B cell (primary cell): ENCODE data around the gene SYTL2. TPM values are rescaled to one million over a fixed set of nuclear protein-coding genes. Genes with fewer than 3 reads are reported as not detected.

ENCODE experiments used
- ATAC-seq: fragments of 200-7000 bp; cut with Tn5 transposase; one replicate; pipeline ENCODE4 v1.10.0; 2021; ENCODE audit warnings: low read depth, mild to moderate bottlenecking, moderate number of reproducible peaks, moderate library complexity
- CTCF ChIA-PET: fragments of 350-600 bp; sonication (Branson Sonifier 250); formaldehyde crosslinking; loops from one replicate; lab custom pipeline; 2021; ENCODE audit warnings: antibody characterized with exemption, inconsistent platforms; lab: Charles Lee
- POLR2A ChIA-PET: fragments of 350-600 bp; sonication (Branson Sonifier 250); formaldehyde crosslinking; loops from one replicate; lab custom pipeline; 2021; ENCODE audit warnings: antibody characterized with exemption; lab: Charles Lee
- DNase-seq: peaks from one replicate; pipeline ENCODE4 v3.0.0; 2013
- H2AFZ ChIP-seq: 2 replicates; pipeline ENCODE4 v1.6.1; 2012; ENCODE audit warnings: mild to moderate bottlenecking, low read depth, low read length; ENCODE audit not compliant: insufficient read depth, poor library complexity, severe bottlenecking
- H3K27ac ChIP-seq, 2 donors: 1 replicate in 1 of 2; 2 replicates in 1 of 2; pipeline ENCODE4 v1.5.1; 2012 to 2013; ENCODE audit warnings: low read length in 2 of 2, mild to moderate bottlenecking in 2 of 2, moderate library complexity in 1 of 2
- H3K27me3 ChIP-seq, 4 experiments: fragments of 200-600 bp in 1 of 4; sonication (generic) in 1 of 4; replicated peaks in 1 of 4; 1 replicate in 2 of 4; 2 replicates in 2 of 4; pipeline versions ENCODE4 v1.6.1 to v1.7.0; 2013 to 2016; ENCODE audit warnings: low read length in 3 of 4, mild to moderate bottlenecking in 2 of 4, mixed read lengths in 1 of 4, moderate library complexity in 1 of 4; ENCODE audit not compliant: insufficient read depth in 4 of 4, control insufficient read depth in 3 of 4; ENCODE audit errors: control extremely low read depth in 1 of 4
- H3K36me3 ChIP-seq, 2 experiments: replicated peaks in 1 of 2; 1 replicate in 1 of 2; 2 replicates in 1 of 2; pipeline versions ENCODE4 v1.6.1 to v1.7.1; 2013; ENCODE audit warnings: low read length in 1 of 2; ENCODE audit not compliant: insufficient read depth in 2 of 2, control insufficient read depth in 1 of 2; ENCODE audit errors: control extremely low read depth in 1 of 2, extremely low read depth in 1 of 2
- H3K4me1 ChIP-seq, 2 donors: fragments of 200-600 bp in 1 of 2; sonication (generic) in 1 of 2; 1 replicate in 1 of 2; 2 replicates in 1 of 2; pipeline versions ENCODE4 v1.5.1 to v1.6.1; 2013 to 2017; ENCODE audit warnings: low read length in 2 of 2; ENCODE audit not compliant: control insufficient read depth in 2 of 2, insufficient read depth in 2 of 2
- H3K4me2 ChIP-seq: replicated peaks from 2 replicates; pipeline ENCODE3; 2012; ENCODE audit warnings: mild to moderate bottlenecking, low read depth, low read length; ENCODE audit not compliant: poor library complexity, severe bottlenecking
- H3K4me3 ChIP-seq, 5 experiments: fragments of 200-600 bp in 1 of 5; sonication (generic) in 1 of 5; 1 replicate in 3 of 5; 2 replicates in 2 of 5; pipeline versions ENCODE4 v1.5.1 to v1.7.0; 2011 to 2016; ENCODE audit warnings: low read length in 4 of 5, mild to moderate bottlenecking in 4 of 5, low read depth in 2 of 5, control low read depth in 1 of 5, moderate library complexity in 1 of 5; ENCODE audit not compliant: insufficient read depth in 1 of 5; ENCODE audit errors: control extremely low read depth in 1 of 5, extremely low read depth in 1 of 5
- H3K79me2 ChIP-seq: fragments of 200-600 bp; sonication (generic); one replicate; pipeline ENCODE4 v1.6.0; 2016; ENCODE audit warnings: low read length; ENCODE audit not compliant: control insufficient read depth, insufficient read depth
- H3K9ac ChIP-seq: fragments of 200-600 bp; sonication (generic); 2 replicates; pipeline ENCODE4 v1.6.1; 2017; ENCODE audit warnings: mild to moderate bottlenecking, low read length, moderate library complexity
- H3K9me3 ChIP-seq, 3 donors: one replicate each; pipeline versions ENCODE4 v1.6.1 to v1.7.1; 2013; ENCODE audit warnings: low read length in 2 of 3; ENCODE audit not compliant: control insufficient read depth in 2 of 3, insufficient read depth in 1 of 3; ENCODE audit errors: control extremely low read depth in 1 of 3
- H4K20me1 ChIP-seq: 2 replicates; pipeline ENCODE4 v1.6.0; 2012; ENCODE audit warnings: mild to moderate bottlenecking, low read length; ENCODE audit not compliant: insufficient read depth, control insufficient read depth, poor library complexity, severe bottlenecking
- H3K27ac Mint-ChIP-seq: one replicate; pipeline ENCODE4 v1.8.0; 2021; ENCODE audit warnings: mixed read lengths
- H3K27me3 Mint-ChIP-seq: one replicate; pipeline ENCODE4 v1.8.0; 2021; ENCODE audit warnings: mixed read lengths
- H3K4me1 Mint-ChIP-seq: one replicate; pipeline ENCODE4 v1.8.0; 2021; ENCODE audit warnings: mixed read lengths
- H3K4me3 Mint-ChIP-seq: one replicate; pipeline ENCODE4 v1.8.0; 2021; ENCODE audit warnings: mixed read lengths
- H3K9me3 Mint-ChIP-seq: one replicate; pipeline ENCODE4 v1.8.0; 2022; ENCODE audit warnings: mixed read lengths; ENCODE audit not compliant: insufficient read depth
- CTCF ChIP-seq: fragments of 200-600 bp; IDR thresholded peaks from one replicate; pipeline ENCODE4 v1.8.0; 2022; ENCODE audit warnings: antibody characterized with exemption, mild to moderate bottlenecking
- EZH2 ChIP-seq: IDR thresholded peaks from 2 replicates; pipeline ENCODE4 v1.6.1; 2012; ENCODE audit warnings: borderline replicate concordance, low read depth, mild to moderate bottlenecking, moderate library complexity, low read length; ENCODE audit not compliant: insufficient read depth, poor library complexity, severe bottlenecking
- WGBS: methylation state at CpG from one replicate; pipeline ENCODE4 v1.1.5; 2013; ENCODE audit warnings: missing lambda C conversion rate; ENCODE audit not compliant: insufficient coverage; 5-methylcytosine and 5-hydroxymethylcytosine counted together
- intact Hi-C: fragments of 100-400 bp; cut with micrococcal nuclease; formaldehyde crosslinking; loops from one replicate; pipeline ENCODE4 v1.10.0; 2022
- polyA plus RNA-seq: library from polyadenylated mRNA; depleted of rRNA; stranded (reverse); fragments of >200 nt; gene quantifications from 2 replicates; pipeline ENCODE4 v1.2.3, GENCODE V29; 2012
- total RNA-seq, 2 donors: library from RNA; stranded (reverse); fragments of 120-200 nt in 1 of 2; gene quantifications; 1 replicate in 1 of 2; 2 replicates in 1 of 2; pipeline versions ENCODE4 v1.2.3 to v1.2.4, GENCODE V29; 2013 to 2022

The SYTL2 gene
- total and polyA plus RNA-seq, 2 donors (not counting 1 experiment from before 2014, with no cell fraction given) = 0.86 to 2.9 TPM

- no peak for ATAC-seq
- H3K27ac Mint-ChIP-seq = no peak overlapping the region
- DNase-seq = no peak
Observed at GRCh38 chr11:85755701-85756100, 55.2 kb downstream of the SYTL2 start.

GRCh38 chr11:85755285-85755684, 55.7 kb downstream of the SYTL2 start:
- Mint-ChIP-seq H3K27me3 (peaks cover 10% of the 10 kb centered on the region), H3K27ac (no peak overlapping the region), H3K4me3 (no peak overlapping the region), H3K9me3 (no peaks in the 10 kb centered on the region), H3K4me1 (peaks cover 14% of the 10 kb centered on the region)
- no peaks in the 10 kb centered on the region for H3K36me3 ChIP-seq
- no peak overlapping the region for H3K4me2 ChIP-seq
- WGBS = 100% methylated on average over 1 of the region's 2 CpGs
- TF ChIP-seq EZH2 (no peak), CTCF (no peak)
- CTCF ChIA-PET = no interaction called here
- no peak overlapping the region for H2AFZ ChIP-seq
- H3K27ac ChIP-seq = no peak overlapping the region
- no peak for DNase-seq
- H3K27me3 ChIP-seq = peaks cover 0 to 4% (median 0%) of the 10 kb centered on the region in 4 experiments
- H3K79me2 ChIP-seq = no peaks in the 10 kb centered on the region
- no peak overlapping the region for H3K4me3 ChIP-seq
- POLR2A ChIA-PET = no interaction called here
- no peaks in the 10 kb centered on the region for H4K20me1 ChIP-seq
- intact Hi-C loops = no loop called here
- H3K4me1 ChIP-seq = peaks cover 4 to 5% of the 10 kb centered on the region in 2 donors
- H3K9me3 ChIP-seq = no peaks in the 10 kb centered on the region
- no peak for ATAC-seq
- no peak overlapping the region for H3K9ac ChIP-seq

More at GRCh38 chr11:85755701-85756100, 55.2 kb downstream of the SYTL2 start:
- Histone ChIP-seq H3K9me3 (no peaks in the 10 kb centered on the region), H2AFZ (no peak overlapping the region), H3K79me2 (no peaks in the 10 kb centered on the region), H3K4me3 (no peak overlapping the region), H3K27me3 (peaks cover 0 to 4% (median 0%) of the 10 kb centered on the region in 4 experiments), H3K36me3 (no peaks in the 10 kb centered on the region), H3K4me2 (no peak overlapping the region), H4K20me1 (no peaks in the 10 kb centered on the region), H3K9ac (no peak overlapping the region), H3K27ac (no peak overlapping the region), H3K4me1 (peaks cover 4 to 5% of the 10 kb centered on the region in 2 donors)
- CTCF ChIA-PET = no interaction called here
- POLR2A ChIA-PET = no interaction called here
- no peak for TF ChIP-seq EZH2
- no peak for TF ChIP-seq CTCF
- Mint-ChIP-seq H3K4me1 (peaks cover 14% of the 10 kb centered on the region), H3K9me3 (no peaks in the 10 kb centered on the region), H3K4me3 (no peak overlapping the region), H3K27me3 (peaks cover 10% of the 10 kb centered on the region)
- WGBS = no CpG with 5 or more reads among the region's 1 CpG
- intact Hi-C loops = no loop called here
